GM19438 (cell line): Measurements from ENCODE around the gene IDH3A.

Experiments used
- ATAC-seq: cut with Tn5 transposase; IDR thresholded peaks from one replicate; pipeline ENCODE4 v1.9.1; 2021; ENCODE audit warnings: low read depth; ENCODE audit not compliant: unreplicated experiment

The IDH3A gene

GRCh38 chr15:78162038-78162437, 12.9 kb downstream of the IDH3A start:
- ATAC-seq = no peak

DNA sequence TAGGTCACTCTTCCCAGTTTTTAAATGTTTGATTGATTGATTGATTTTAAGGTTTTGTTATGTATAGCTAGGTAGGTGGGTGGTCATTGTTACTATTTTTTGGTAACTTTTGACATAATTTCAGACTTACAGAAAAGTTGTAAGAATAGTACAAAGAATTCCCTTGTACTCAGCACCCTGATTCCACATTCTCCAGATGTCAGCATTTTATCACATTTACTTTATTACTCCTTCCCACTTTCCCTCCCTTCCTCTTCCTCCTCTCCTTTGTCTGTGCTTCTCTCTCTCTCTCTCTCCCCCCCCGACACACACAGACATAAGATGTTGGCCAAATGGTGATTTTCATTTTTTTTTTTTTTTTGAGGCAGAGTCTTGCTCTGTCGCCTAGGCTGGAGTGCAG, 14.8 kb downstream of the IDH3A start:
- no peak for ATAC-seq

GRCh38 chr15:78167227-78167888, 18.2 kb downstream of the IDH3A start:
- ATAC-seq = peak; percentile 69

- no peak for ATAC-seq
These were observed 19.4 kb downstream of the IDH3A start for GRCh38 chr15:78168608-78169007.

DNA sequence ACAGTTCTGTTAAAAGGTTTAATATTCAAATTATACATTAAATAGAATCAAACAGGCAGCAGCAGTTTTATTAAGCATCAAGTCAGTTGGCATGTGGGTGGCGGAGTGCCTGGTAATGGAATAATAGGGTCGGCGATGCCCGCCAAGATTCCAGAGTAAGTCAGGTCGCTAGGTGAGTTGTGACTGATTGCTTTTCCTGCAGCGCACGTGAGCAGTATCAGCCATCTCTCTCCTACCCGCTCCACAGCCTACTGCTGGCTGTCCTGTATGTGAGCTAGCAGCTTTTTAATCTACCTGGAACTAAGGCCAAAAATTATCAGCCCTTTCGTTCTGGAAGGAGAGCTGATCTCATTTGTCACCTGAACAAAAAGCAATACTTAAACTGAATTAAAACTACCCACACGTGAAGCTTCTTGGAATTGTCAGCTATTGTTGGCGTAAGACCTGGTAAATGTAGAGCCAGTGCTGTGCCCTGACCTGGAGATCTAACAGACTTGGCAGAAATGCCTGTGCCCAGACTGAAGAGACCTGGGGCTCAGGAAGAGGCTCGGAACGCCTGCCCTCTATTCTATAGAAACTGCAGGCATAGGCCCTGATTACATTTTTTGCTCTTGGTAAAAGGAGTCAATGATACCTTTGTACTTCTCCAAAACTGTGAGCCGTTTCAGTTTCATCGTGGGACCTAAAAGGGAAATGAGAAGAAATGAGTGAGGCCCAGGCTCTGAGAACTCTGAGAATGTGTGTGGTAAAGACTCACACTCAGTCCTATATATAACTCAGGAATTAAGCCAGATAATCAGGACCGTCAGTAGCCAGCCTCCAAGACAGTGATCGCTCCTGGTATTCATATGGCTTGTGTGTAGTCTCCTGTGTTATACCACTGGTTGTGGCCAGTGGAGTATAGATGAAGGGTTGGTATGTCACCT, 21.9 kb downstream of the IDH3A start:
- ATAC-seq = peak; percentile 55

DNA sequence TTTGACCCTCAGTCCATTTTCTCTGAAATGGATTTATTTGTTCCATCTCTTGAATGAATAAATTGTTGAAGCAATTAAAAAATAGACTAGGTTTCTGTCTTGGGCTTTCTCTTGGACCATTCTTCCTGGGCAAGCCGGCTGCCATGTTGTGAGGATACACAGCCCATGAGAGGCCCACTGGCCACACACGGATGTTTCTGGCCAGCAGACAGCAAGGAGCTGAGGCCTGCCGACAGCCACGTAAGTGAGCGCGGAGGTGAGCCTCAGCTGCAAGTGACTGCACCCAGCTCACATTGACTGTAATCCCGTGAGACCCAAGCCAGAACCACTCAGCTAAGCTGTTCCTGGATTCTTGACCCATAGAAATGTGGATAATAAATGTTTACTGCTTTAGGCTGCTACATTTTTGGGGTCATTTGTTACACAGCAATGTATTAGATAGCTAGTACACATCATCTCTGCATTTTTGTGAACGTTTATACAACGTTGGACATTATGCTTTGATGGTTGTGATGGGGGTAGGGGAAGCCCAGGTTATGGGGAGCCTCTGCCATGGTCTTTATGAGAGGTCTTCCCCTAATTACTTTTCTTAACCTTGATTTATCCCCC, 22.8 kb downstream of the IDH3A start:
- no peak for ATAC-seq

DNA sequence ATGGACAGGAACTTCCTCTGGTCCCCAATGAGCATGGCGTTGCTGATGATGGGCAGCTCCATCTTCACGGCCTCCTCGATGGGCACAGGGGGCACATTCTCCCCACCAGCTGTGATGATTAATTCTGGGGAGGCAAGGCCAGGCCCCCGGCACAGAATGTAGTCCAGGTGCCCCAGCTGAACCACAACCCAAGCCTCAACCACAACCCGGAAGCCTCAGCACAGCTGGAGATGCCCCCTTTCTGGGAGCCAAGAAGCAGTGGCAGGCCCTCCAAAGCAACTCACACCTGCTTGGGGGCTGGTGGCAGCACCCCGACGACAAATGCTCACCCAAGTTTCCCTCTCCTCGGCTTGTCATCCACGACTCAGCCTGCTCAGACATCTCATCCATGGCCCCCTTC, 25.2 kb downstream of the IDH3A start:
- ATAC-seq = no peak

DNA sequence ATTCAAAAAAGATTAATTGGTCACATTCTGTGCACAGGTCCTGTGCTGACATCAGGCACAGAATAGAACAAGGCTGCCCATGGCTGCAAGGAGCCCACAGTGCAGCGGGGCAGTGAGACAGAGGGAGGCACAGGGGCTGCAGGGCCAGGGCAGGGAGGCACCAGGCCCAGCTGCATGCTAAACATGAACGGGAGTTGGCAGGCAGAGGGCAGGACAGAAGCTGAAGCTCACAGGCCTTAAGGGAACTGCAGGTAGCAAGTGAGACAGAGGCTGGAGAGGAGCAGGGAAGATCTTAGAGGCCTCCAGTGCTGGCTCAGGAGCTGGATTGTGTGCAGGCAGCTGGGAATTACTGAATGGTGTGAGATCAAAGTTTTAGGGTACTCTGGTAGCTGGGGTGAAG, 26.2 kb downstream of the IDH3A start:
- ATAC-seq = no peak

DNA sequence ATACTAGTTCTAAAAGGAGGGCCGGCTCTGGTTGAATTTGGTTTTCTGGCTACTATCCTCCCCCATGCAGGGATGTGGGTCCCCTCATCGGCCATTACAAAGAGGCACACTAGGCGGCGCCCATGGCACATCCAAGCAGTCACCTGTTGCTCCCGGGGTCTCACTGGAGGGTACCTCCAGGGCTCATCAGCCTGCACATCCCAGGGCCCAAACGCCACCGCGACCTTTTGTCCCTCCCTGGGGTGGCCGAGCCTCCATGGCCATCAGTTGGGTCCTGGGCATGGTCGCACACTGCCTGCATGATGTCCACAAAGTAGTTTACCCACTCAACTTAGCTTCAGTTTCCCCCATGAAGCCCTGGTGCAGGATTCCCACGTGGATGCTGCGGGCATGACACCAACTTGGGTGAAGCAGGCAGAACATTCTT, 28.3 kb downstream of the IDH3A start:
- ATAC-seq = no peak

DNA sequence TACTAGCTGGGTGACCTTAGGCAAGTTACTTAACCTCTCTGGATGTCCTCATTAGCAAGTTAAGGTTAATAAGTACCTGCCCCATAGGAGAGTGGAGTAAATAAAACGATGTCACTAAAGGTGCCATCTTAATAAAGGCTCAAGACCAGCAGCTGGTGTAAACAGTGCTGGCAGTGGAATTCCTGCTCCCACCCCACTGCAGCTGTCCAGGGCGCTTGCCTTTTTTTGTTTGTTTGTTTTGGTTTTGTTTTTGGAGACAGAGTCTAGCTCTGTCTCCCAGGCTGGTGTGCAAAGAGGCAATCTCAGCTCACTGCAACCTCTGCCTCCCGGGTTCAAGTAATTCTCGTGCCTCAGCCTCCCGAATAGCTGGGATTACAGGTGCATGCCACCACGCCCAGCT, 28.9 kb downstream of the IDH3A start:
- ATAC-seq = no peak

GRCh38 chr15:78179286-78179840, 30.2 kb downstream of the IDH3A start:
- no peak for ATAC-seq

GRCh38 chr15:78179906-78180305, 30.7 kb downstream of the IDH3A start:
- no peak for ATAC-seq

DNA sequence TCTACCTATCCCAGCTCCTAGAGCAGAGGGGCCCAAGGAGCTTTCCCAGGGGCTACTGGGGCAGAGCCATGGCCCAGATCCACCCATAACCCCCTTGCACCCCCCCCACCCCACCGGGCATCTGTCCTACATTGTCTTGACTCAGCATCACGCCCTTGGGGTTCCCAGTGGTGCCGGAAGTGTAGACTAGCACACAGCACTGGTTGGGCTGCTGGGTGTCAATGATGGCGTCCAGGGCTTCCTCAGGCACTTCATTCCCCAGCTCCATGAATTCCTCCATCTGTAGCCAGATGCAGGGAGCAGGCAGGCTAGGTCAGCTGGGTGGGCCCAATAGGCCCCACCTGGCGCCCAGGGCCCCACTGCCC, 33.2 kb downstream of the IDH3A start:
- ATAC-seq = no peak

GRCh38 chr15:78182821-78183220, 33.7 kb downstream of the IDH3A start:
- ATAC-seq = no peak

DNA sequence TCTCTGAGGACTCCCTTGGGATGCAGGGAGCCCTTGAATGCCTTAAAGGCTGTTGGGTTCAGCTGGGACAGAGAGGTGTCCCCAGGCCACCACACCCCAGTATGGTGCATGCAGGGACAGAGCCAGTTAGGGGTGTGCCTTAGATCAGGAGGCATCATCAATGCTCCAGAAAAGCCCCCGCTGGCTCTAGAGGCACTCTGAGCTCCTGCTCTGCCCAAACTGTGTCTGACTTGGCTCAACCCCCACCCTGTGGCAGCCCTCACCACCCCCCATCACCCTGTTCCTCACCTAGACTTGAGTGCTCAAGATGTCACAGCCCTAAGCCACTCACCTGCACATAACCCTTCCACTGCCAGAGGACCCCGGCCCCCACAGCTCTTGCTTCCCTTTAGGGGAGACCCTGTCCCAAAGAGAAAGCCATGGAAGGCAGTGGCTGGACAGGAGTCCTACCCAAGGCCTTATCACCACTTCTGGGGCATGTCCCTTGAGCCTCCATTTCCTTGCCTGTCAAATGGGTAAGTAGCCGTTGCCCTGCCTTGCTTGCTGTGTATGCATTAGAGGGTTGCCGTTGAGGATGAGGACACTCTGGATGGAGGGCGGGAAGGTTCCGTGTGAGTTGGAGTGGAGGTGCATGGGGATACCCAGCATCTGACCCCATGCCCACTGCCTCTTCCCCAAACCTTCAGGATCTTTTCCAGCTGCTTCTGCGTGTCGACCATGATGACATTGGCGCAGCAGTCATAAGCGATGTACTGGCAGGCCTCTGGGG, 43.8 kb downstream of the IDH3A start:
- no peak for ATAC-seq

GRCh38 chr15:78193731-78194567, 44.8 kb downstream of the IDH3A start:
- ATAC-seq = no peak

- no peak for ATAC-seq
These were observed 45.4 kb downstream of the IDH3A start for GRCh38 chr15:78194568-78194925.

- ATAC-seq = no peak
These were observed 46.6 kb downstream of the IDH3A start for GRCh38 chr15:78195735-78196201.

DNA sequence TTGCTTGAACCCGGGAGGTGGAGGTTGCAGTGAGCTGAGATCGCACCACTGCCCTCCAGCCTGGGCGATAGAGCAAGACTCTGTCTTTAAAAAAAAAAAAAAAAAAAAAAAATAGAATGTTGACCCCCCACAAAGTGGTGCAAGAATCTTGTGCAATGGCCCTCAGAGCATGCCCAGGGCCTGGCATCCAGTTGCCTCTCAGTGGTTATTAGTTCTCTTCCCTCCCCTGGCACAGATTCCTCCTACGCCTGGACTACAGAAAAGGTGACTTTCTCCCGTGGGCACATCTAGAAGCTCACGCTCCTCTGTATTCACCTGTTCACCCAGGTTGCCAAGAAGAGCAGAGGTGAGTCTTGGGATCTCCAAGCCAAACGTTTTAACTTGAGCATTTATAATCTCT, 48.5 kb downstream of the IDH3A start:
- ATAC-seq = no peak
